GM18519 (cell line): ENCODE results near the gene ZBTB16.

Experiments used
- ATAC-seq: cut with Tn5 transposase; IDR thresholded peaks from one replicate; pipeline ENCODE4 v1.9.1; 2021; ENCODE audit warnings: mild to moderate bottlenecking, moderate library complexity; ENCODE audit not compliant: unreplicated experiment, low FRiP score

ZBTB16 gene

GRCh38 chr11:114099392-114100178 is 40.1 kb downstream of the ZBTB16 start:
- ATAC-seq: no peak

DNA sequence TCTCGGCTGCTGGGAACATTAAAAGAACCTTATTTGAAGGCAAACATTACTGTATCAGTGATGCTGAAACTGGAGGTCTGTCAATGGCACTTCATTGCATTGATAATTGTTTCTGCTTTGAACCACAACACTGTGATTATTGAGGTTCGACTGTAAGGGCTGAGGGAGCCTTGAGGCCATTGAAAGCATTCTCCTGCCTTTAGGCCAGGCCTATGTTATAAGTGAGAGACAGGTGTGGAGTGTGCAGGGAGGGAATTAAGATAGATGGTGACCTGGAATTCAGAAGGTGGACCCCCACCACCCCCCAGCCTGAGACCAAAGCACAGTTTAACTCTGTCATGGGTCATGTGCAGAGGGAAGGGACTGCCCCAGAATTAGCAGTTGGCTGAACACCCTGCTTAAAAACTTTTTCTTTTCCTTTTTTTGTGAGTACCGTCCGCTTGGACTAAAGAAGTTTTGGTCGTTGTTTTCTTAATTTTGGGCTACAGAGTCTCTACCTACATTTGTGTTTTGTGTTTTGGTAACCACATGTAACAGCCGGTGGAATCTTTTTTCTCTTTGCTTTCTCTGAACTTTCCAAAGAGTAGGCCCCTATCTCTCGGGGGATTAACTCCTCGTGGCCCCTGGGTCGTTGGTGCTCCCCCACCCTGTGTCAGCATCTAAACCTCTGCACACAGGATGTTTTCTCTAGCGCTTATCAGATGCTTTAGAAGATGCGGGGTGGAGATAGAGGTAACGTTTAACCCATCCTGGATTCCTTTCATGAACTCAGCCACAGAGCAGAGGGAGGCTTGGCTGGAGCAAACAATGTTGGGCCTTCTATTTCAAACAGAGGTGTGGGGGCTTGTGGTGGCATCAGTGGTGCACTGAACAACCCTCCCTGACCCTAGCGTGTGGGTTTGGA is 43.7 kb downstream of the ZBTB16 start:
- no peak for ATAC-seq

DNA sequence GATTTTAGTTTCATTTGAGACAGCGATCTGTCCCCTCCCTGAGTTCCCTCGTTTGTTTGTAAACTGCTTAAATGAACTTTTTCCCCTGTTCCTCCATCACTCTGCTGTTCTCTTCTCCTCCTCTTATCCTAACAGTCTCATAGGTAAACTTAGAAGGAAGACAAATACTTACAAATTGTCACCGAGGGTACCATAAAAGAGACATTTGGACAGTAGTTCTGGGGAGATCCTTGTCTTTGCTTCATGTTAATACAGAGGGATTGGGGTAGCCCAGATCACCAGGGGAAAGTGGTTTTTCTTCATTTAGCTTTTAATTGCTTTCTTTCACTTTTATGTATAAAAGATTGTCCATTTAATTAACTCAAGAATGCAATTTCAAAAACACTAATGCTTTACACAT is 46.1 kb downstream of the ZBTB16 start:
- ATAC-seq: no peak

DNA sequence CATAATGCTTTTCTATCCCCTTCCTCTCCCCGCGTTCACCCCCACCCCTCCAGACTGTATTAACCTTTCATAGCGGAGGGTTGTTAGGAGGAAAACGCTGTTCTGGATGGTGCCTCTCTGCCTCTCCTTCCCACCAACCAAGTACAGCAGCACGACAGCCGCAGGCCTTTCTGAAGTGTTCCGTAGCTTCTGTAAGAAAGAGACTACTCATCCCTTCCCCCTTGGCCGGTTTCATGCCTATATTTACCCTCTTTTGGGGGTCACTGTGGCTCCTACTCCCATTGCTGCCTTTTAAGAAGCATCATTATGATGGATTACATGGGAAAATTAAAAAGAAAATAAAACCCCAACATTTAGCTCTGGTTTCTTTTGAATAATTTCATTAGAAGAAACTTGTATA is 46.5 kb downstream of the ZBTB16 start:
- ATAC-seq: no peak

DNA sequence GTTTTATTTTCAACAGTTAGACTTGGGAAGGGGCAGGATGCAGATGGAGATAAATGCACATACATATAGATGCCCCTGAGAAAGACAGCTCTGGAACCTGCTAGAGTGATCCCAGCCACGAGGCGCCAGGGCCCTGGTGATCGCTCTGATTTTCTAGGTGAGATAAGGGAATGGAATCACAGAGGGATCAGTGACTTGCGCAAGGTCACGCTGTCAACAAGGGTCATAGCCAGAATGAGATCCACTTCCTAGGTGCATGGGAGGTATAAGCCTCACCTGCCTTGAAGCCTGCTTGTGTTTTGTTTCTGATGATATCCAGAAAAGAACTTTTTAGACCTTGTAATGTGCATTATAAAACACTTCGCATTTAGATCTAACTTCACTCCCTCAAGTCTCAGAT is 47.5 kb downstream of the ZBTB16 start:
- ATAC-seq: no peak

GRCh38 chr11:114108501-114109205 is 49.1 kb downstream of the ZBTB16 start:
- ATAC-seq: no peak

DNA sequence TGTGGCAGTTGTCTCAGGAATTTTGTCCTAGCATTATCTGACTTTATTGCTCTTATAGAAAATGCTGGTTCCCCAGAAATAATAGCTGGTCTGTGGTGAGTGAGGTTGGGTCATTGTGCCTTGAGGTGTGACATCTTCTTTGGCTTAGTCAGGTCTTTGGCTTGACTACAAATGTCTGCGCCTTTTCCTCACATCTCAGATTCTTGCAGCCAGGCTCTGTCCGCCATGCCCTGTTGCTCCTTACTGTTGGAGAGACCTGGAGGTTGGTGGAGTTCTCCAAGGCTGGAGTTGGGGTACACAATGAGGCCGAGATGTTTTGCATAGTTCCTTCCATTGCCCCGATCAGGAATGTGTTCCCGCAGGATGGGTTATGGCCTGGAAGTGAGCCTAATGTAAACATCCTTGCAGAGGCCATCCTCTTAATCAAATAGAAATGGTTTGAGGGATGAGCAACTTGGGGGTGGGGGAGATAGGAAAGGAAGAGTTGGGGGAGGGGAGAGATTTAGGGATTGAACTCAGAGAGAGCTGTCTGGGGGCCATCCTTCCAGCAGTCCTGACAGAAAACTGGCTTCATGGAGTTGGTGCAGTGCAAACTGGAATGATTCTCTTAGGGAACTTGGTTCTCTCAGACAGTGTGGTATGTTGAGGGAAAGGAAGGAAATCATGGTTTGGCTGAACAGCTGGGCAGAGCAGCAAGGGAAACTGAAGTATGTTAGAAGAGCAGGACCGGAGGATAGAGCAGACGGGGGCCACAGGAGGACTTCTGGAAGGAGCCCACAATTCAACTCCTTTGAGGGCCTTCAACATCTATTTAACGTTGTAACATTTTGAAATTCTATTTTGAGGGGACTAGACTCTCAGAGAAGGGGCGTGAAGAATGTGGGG is 49.9 kb downstream of the ZBTB16 start:
- ATAC-seq: no peak

DNA sequence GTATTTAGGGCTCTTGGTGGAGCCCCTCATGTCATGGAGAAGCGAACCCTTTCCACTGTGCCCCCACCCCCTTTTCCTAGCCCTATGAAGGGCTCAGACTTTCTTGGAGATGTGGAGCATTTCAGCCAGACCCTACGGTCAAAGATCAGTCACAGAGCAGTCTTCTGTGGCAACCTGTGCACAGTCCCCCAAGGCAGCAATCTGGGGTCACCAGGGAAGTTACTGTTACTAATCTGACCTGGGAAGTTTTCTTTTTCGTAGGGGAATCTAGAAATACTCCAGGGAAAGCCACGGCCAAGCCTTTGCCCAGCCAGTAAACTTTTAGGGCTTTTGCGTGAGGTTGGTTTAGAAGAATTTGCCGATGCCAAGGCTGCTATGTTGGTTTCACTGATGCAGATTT is 50.6 kb downstream of the ZBTB16 start:
- no peak for ATAC-seq

- ATAC-seq: no peak
These were observed 51.7 kb downstream of the ZBTB16 start for GRCh38 chr11:114110952-114111947.

- no peak for ATAC-seq
These were observed 56.0 kb downstream of the ZBTB16 start for GRCh38 chr11:114115451-114115928.

DNA sequence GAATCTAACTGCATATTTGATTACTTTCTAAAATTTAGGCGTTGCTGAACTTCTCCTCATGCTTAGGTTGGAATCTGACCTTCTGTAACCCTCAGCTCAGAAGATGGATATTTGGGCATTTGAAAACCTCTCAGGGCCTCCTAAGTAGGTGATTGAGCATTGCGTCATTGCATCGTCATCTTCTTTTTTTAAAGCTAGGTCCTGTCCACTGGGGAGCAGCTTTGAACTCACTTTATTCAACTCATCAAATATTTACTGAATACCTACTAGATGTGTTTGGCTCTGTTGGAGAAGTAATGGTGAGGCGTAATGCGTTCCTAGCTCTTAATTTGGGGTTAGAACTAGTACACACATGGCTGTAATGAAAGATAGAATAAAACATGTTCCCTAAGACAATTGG is 56.8 kb downstream of the ZBTB16 start:
- no peak for ATAC-seq

DNA sequence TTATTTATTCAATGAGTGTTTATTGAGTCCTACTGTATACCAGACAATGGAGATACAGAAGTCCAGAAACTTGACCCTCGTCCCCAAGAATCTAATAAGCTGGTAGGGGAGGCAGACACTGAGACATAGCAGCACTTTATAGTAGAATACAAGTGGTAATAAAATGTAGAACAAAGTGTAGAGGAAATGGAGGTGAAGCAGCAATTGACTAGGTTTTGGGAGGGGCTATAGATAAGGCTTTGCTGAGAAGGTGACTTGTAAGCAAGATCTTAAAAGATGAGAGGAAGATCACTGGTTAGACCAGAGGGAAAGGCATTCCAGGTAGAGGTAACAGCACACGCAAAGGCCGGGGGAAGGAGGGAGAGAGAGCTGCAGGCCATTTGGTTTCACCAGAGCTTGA is 57.3 kb downstream of the ZBTB16 start:
- no peak for ATAC-seq

GRCh38 chr11:114120606-114121005 is 61.1 kb downstream of the ZBTB16 start:
- no peak for ATAC-seq

GRCh38 chr11:114121138-114121537 is 61.6 kb downstream of the ZBTB16 start:
- ATAC-seq: no peak

GRCh38 chr11:114121804-114122504 is 62.4 kb downstream of the ZBTB16 start:
- ATAC-seq: no peak

GRCh38 chr11:114122686-114123085 is 63.2 kb downstream of the ZBTB16 start:
- no peak for ATAC-seq

DNA sequence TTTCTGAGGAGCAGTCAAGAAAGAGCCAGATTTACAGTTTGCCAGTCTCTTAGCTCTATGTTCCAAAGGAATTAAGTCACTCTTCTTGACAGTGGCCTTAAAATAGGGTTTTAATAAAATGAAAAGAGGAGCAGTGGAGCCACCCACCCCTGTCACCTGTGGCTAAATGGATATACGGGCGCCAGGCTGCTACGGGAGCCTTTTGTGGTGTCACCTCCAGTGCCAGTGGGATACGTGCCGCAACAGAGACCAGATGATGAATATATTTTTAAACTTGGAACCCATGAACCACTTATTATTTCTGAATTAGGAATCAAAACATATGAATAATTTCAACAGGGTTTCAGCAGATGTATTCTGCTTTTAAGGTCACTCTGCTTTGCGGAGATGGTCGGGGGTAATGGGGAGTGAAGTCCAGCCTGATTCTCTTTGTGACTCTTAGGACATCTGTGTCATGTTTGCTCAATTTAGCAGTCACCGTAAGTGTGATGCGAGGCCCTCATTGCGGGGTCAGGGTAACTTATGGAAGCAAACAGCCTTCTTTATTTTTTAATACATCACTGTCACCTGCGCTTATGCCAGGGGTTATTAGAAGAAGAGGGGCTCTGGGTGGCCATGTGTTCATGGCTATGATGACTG is 64.3 kb downstream of the ZBTB16 start:
- no peak for ATAC-seq
